Neuronal stem cell (in vitro differentiated cells): Measurements from ENCODE around the gene TMEM91.

Experiments used
- DNase-seq: peaks from one replicate; pipeline ENCODE4 v3.0.0-alpha.2; 2013; ENCODE audit warnings: low spot score
- H2AFZ ChIP-seq: one replicate; pipeline ENCODE4 v1.6.1; 2013; ENCODE audit warnings: mild to moderate bottlenecking, low read length, inconsistent platforms
- H2AK5ac ChIP-seq: 2 replicates; pipeline ENCODE4 v1.6.1; 2013; ENCODE audit warnings: low read depth, mild to moderate bottlenecking, inconsistent platforms, low read length, moderate library complexity, mixed read lengths
- H2BK120ac ChIP-seq: 2 replicates; pipeline ENCODE4 v1.6.1; 2013; ENCODE audit warnings: low read depth, mild to moderate bottlenecking, inconsistent platforms, low read length, moderate library complexity, mixed read lengths
- H2BK12ac ChIP-seq: one replicate; pipeline ENCODE4 v1.6.1; 2013; ENCODE audit warnings: low read length, inconsistent platforms
- H2BK15ac ChIP-seq: 2 replicates; pipeline ENCODE4 v1.6.1; 2013; ENCODE audit warnings: mild to moderate bottlenecking, low read length, inconsistent platforms, mixed read lengths
- H2BK5ac ChIP-seq: one replicate; pipeline ENCODE4 v1.6.1; 2013; ENCODE audit warnings: inconsistent platforms, mild to moderate bottlenecking, low read length, moderate library complexity
- H3K14ac ChIP-seq: one replicate; pipeline ENCODE4 v1.6.1; 2013; ENCODE audit warnings: low read length, inconsistent platforms
- H3K18ac ChIP-seq: 2 replicates; pipeline ENCODE4 v1.6.1; 2013; ENCODE audit warnings: low read length, inconsistent platforms
- H3K23ac ChIP-seq: 2 replicates; pipeline ENCODE4 v1.6.1; 2013; ENCODE audit warnings: low read depth, mild to moderate bottlenecking, mixed read lengths, low read length, inconsistent platforms; ENCODE audit not compliant: poor library complexity
- H3K27ac ChIP-seq: replicated peaks from 3 replicates; pipeline ENCODE4 v1.5.1; 2013; ENCODE audit warnings: low read length, inconsistent platforms
- H3K27me3 ChIP-seq, 3 experiments: 2 replicates each; pipeline ENCODE4 v1.6.1; 2013; ENCODE audit warnings: low read length in 3 of 3, mild to moderate bottlenecking in 2 of 3, inconsistent platforms in 1 of 3, low read depth in 1 of 3, mixed read lengths in 1 of 3, moderate library complexity in 1 of 3; ENCODE audit not compliant: control insufficient read depth in 3 of 3, insufficient read depth in 3 of 3
- H3K36me3 ChIP-seq, 2 donors: replicated peaks in 1 of 2; 2 replicates each; pipeline ENCODE4 v1.6.1; 2013; ENCODE audit warnings: low read length in 2 of 2; ENCODE audit not compliant: control insufficient read depth in 2 of 2, insufficient read depth in 2 of 2
- H3K4ac ChIP-seq: 2 replicates; pipeline ENCODE4 v1.6.1; 2013; ENCODE audit warnings: inconsistent platforms, mild to moderate bottlenecking, low read length, moderate library complexity
- H3K4me1 ChIP-seq, 2 donors: 1 replicate in 1 of 2; 2 replicates in 1 of 2; pipeline ENCODE4 v1.6.1; 2013; ENCODE audit warnings: low read length in 2 of 2, low read depth in 1 of 2; ENCODE audit not compliant: control insufficient read depth in 2 of 2, insufficient read depth in 1 of 2
- H3K4me2 ChIP-seq: one replicate; pipeline ENCODE4 v1.6.1; 2013; ENCODE audit warnings: mild to moderate bottlenecking, low read length, inconsistent platforms; ENCODE audit not compliant: insufficient read depth, poor library complexity, severe bottlenecking
- H3K4me3 ChIP-seq, 2 donors: 2 replicates each; pipeline ENCODE4 v1.5.1; 2013; ENCODE audit warnings: low read length in 2 of 2, mild to moderate bottlenecking in 2 of 2, inconsistent platforms in 1 of 2, moderate library complexity in 1 of 2
- H3K79me1 ChIP-seq: one replicate; pipeline ENCODE4 v1.6.1; 2013; ENCODE audit warnings: low read depth, mild to moderate bottlenecking, inconsistent platforms, low read length, moderate library complexity
- H3K9ac ChIP-seq: one replicate; pipeline ENCODE4 v1.6.1; 2013; ENCODE audit warnings: mild to moderate bottlenecking, low read depth, low read length, inconsistent platforms; ENCODE audit not compliant: poor library complexity
- H3K9me3 ChIP-seq, 2 donors: replicated peaks in 1 of 2; 2 replicates each; pipeline versions ENCODE3 to v1.6.1; 2013; ENCODE audit warnings: low read length in 2 of 2, mild to moderate bottlenecking in 2 of 2, inconsistent platforms in 1 of 2, low read depth in 1 of 2, mixed read lengths in 1 of 2, moderate library complexity in 1 of 2; ENCODE audit not compliant: control insufficient read depth in 2 of 2, insufficient read depth in 1 of 2
- H4K8ac ChIP-seq: one replicate; pipeline ENCODE4 v1.6.1; 2013; ENCODE audit warnings: low read depth, mild to moderate bottlenecking, inconsistent platforms, low read length, moderate library complexity
- H4K91ac ChIP-seq: one replicate; pipeline ENCODE4 v1.6.1; 2013; ENCODE audit warnings: low read length, low read depth, mild to moderate bottlenecking, inconsistent platforms; ENCODE audit not compliant: poor library complexity
- WGBS, 2 donors: extraction: QIAGEN DNeasy Blood & Tissue Kit; methylation state at CpG; one replicate each; pipeline ENCODE4 v1.1.7; 2013; ENCODE audit warnings: missing lambda C conversion rate in 2 of 2, mixed read lengths in 1 of 2; ENCODE audit not compliant: insufficient read length in 2 of 2, insufficient replicate concordance in 1 of 2; ENCODE audit errors: extremely low coverage in 2 of 2; 5-methylcytosine and 5-hydroxymethylcytosine counted together

The TMEM91 gene

GRCh38 chr19:41359741-41360140, 16.6 kb upstream of the TMEM91 start:
- H2BK15ac ChIP-seq, result no peak overlapping the region
- H3K9ac ChIP-seq, result no peak overlapping the region
- H2BK5ac ChIP-seq, result no peak overlapping the region
- H2BK120ac ChIP-seq, result no peak overlapping the region
- H3K23ac ChIP-seq, result no peak overlapping the region
- H3K9me3 ChIP-seq, result no peaks in the 10 kb centered on the region
- no peak overlapping the region for H2BK12ac ChIP-seq
- H4K8ac ChIP-seq, result no peak overlapping the region
- no peak overlapping the region for H4K91ac ChIP-seq
- no peak overlapping the region for H3K18ac ChIP-seq
- H3K36me3 ChIP-seq, result peaks cover 0 to 8% of the 10 kb centered on the region in 2 donors
- no peak overlapping the region for H2AFZ ChIP-seq
- no peak overlapping the region for H3K14ac ChIP-seq
- no CpG with 5 or more reads among the region's 1 CpG for WGBS, 2 donors
- H3K27me3 ChIP-seq, result peaks cover 0 to 1% (median 0%) of the 10 kb centered on the region in 3 experiments
- peaks cover 4 to 5% of the 10 kb centered on the region in 2 donors for H3K4me1 ChIP-seq
- H2AK5ac ChIP-seq, result no peak overlapping the region
- no peak overlapping the region for H3K4ac ChIP-seq
- H3K4me2 ChIP-seq, result no peak overlapping the region
- no peak for DNase-seq
- no peak overlapping the region for H3K4me3 ChIP-seq
- peaks cover under 1% of the 10 kb centered on the region for H3K79me1 ChIP-seq
- H3K27ac ChIP-seq, result no peak overlapping the region

DNA sequence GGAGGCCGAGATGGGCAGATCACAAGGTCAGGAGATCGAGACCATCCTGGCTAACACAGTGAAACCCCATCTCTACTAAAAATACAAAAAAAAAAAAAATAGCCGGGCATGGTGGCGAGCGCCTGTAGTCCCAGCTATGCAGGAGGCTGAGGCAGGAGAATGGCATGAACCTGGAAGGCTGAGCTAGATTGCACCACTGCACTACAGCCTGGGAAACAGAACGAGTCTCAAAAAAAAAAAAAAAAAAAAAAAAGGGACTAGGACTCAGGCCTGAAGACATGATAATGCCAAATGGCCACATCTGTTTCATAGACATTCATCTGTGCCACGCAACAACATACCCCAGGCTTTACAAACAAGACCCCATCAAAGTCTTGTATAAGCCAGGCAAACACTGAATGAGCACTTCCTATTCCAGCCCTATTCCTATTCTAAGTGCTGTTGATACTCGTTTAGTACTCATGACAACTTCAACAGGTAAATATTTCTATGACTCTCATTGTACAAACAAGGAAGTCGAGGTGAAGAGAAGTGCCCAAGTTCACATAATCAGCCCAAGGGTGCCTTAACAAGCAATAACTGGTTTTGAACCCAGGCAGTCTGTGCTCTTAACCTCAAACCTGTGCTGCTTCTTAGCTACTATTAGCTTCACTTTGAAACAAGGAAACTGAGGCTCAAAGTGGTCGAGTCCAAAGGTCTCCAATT, 14.0 kb upstream of the TMEM91 start:
- no peaks in the 10 kb centered on the region for H3K27me3 ChIP-seq
- no peak overlapping the region for H3K14ac ChIP-seq
- no peak for DNase-seq
- no peak overlapping the region for H3K4me2 ChIP-seq
- no peak overlapping the region for H2AK5ac ChIP-seq
- H2BK120ac ChIP-seq, result no peak overlapping the region
- H4K91ac ChIP-seq, result no peak overlapping the region
- peaks cover 7% of the 10 kb centered on the region for H3K79me1 ChIP-seq
- no peak overlapping the region for H3K4me3 ChIP-seq
- H4K8ac ChIP-seq, result no peak overlapping the region
- peaks cover 4 to 5% of the 10 kb centered on the region in 2 donors for H3K4me1 ChIP-seq
- H2BK12ac ChIP-seq, result no peak overlapping the region
- no peaks in the 10 kb centered on the region for H3K9me3 ChIP-seq
- H3K23ac ChIP-seq, result no peak overlapping the region
- H2AFZ ChIP-seq, result no peak overlapping the region
- no peak overlapping the region for H2BK15ac ChIP-seq
- H3K36me3 ChIP-seq, result peaks cover 0 to 11% of the 10 kb centered on the region in 2 donors
- H2BK5ac ChIP-seq, result no peak overlapping the region
- H3K18ac ChIP-seq, result no peak overlapping the region
- H3K4ac ChIP-seq, result no peak overlapping the region
- whole genome bisulfite sequencing, 2 donors, result no CpG with 5 or more reads among the region's 10 CpGs
- no peak overlapping the region for H3K27ac ChIP-seq
- no peak overlapping the region for H3K9ac ChIP-seq

GRCh38 chr19:41363371-41363752, 13.0 kb upstream of the TMEM91 start:
- Histone ChIP-seq H4K91ac (no peak overlapping the region), H3K4me1 (peaks cover 4 to 5% of the 10 kb centered on the region in 2 donors), H2BK15ac (peak overlapping the region; percentile 7), H2AFZ (peak overlapping the region; percentile 94), H2AK5ac (peak overlapping the region; percentile 41), H4K8ac (no peak overlapping the region), H3K14ac (no peak overlapping the region), H3K79me1 (peaks cover 7% of the 10 kb centered on the region), H3K27ac (no peak overlapping the region), H3K4me2 (peak overlapping the region; percentile 88), H3K23ac (no peak overlapping the region), H3K36me3 (peaks cover 0 to 16% of the 10 kb centered on the region in 2 donors), H3K4ac (peak overlapping the region; percentile 69), H3K9ac (peak overlapping the region; percentile 63), H2BK120ac (no peak overlapping the region), H2BK12ac (no peak overlapping the region), H3K27me3 (no peaks in the 10 kb centered on the region), H2BK5ac (peak overlapping the region; percentile 17), H3K4me3 (peak overlapping the region; percentile 74 to 75), H3K18ac (peak overlapping the region; percentile 20), H3K9me3 (no peaks in the 10 kb centered on the region)
- no peak for DNase-seq
- WGBS, 2 donors, result no CpG with 5 or more reads among the region's 6 CpGs

- Histone ChIP-seq H3K4me2 (peak within 1 kb of the TSS; percentile 88), H3K27me3 (no peaks in the 10 kb centered on the region), H3K18ac (peak within 1 kb of the TSS; percentile 99), H2BK15ac (peak within 1 kb of the TSS; percentile 7), H3K14ac (no peak within 1 kb of the TSS), H3K23ac (no peak within 1 kb of the TSS), H2AFZ (peak within 1 kb of the TSS; percentile 94), H3K4me3 (peak within 1 kb of the TSS; percentile 75 to 83), H3K4ac (peak within 1 kb of the TSS; percentile 69), H2BK12ac (no peak within 1 kb of the TSS), H2BK5ac (peak within 1 kb of the TSS; percentile 17), H3K9me3 (no peaks in the 10 kb centered on the region), H2AK5ac (peak within 1 kb of the TSS; percentile 41), H2BK120ac (no peak within 1 kb of the TSS), H3K27ac (peak within 1 kb of the TSS; percentile 87), H4K8ac (no peak within 1 kb of the TSS), H3K4me1 (peaks cover 4 to 5% of the 10 kb centered on the region in 2 donors), H3K36me3 (peaks cover 0 to 16% of the 10 kb centered on the region in 2 donors), H4K91ac (no peak within 1 kb of the TSS), H3K79me1 (peaks cover 8% of the 10 kb centered on the region), H3K9ac (peak within 1 kb of the TSS; percentile 91)
- no CpG with 5 or more reads among the region's 56 CpGs for WGBS, 2 donors
- peak; percentile 98 for DNase-seq
Measured at GRCh38 chr19:41363753-41364523, 12.4 kb upstream of the TMEM91 start, which contains the start of gene B9D2. Gene B9D2, minus strand, starts transcription at chr19:41364149. Its CDS starts 630 bp downstream, at chr19:41363519.
